HepG2 (cell line): ENCODE data around the gene TPX2. TPM values are rescaled to one million over a fixed set of nuclear protein-coding genes. Genes with fewer than 3 reads are reported as not detected.

Source experiments
- BHLHE40 ChIP-seq: IDR thresholded peaks from 2 replicates; pipeline ENCODE4 v1.6.1; 2011; ENCODE audit warnings: low read length, improper control_type of control experiment
- FOSL2 ChIP-seq: sonication (generic); formaldehyde crosslinking; IDR thresholded peaks from 2 replicates; pipeline ENCODE4 v1.4.0; 2020; ENCODE audit warnings: missing genetic modification reagents
- FOXP1 ChIP-seq, 2 experiments: fragments of 450-650 bp in 1 of 2; IDR thresholded peaks; 2 replicates each; pipeline ENCODE4 v1.6.1; 2017 to 2018; ENCODE audit warnings: antibody characterized with exemption in 1 of 2
- IRF9 ChIP-seq: sonication (generic); formaldehyde crosslinking; IDR thresholded peaks from 2 replicates; pipeline ENCODE4 v1.8.0; 2022; ENCODE audit warnings: missing genetic modification reagents, mild to moderate bottlenecking, borderline replicate concordance
- LRRFIP1 ChIP-seq: sonication (generic); formaldehyde crosslinking; conservative IDR thresholded peaks from 2 replicates; pipeline ENCODE4 v1.4.0; 2020; ENCODE audit warnings: missing genetic modification reagents
- MXD1 ChIP-seq: sonication (generic); formaldehyde crosslinking; IDR thresholded peaks from 2 replicates; pipeline ENCODE4 v1.4.0; 2020; ENCODE audit warnings: mild to moderate bottlenecking, missing genetic modification reagents
- NONO ChIP-seq, 2 experiments: fragments of 450-650 bp in 1 of 2; sonication (generic) in 1 of 2; formaldehyde crosslinking in 1 of 2; IDR thresholded peaks in 1 of 2; conservative IDR thresholded peaks in 1 of 2; 2 replicates each; pipeline versions ENCODE4 v1.6.1 to v1.8.0; 2017 to 2022; ENCODE audit warnings: mild to moderate bottlenecking in 1 of 2, missing genetic modification reagents in 1 of 2, moderate library complexity in 1 of 2
- PLSCR1 ChIP-seq: sonication (generic); formaldehyde crosslinking; IDR thresholded peaks from 2 replicates; pipeline ENCODE4 v1.5.0; 2020; ENCODE audit warnings: missing genetic modification reagents, mild to moderate bottlenecking, borderline replicate concordance
- SMAD1 ChIP-seq: sonication (generic); formaldehyde crosslinking; IDR thresholded peaks from 2 replicates; pipeline ENCODE4 v1.4.0; 2020; ENCODE audit warnings: missing genetic modification reagents, low read depth, mild to moderate bottlenecking, borderline replicate concordance
- SNAPC2 ChIP-seq: sonication (generic); formaldehyde crosslinking; IDR thresholded peaks from 2 replicates; pipeline ENCODE4 v1.8.1; 2022; ENCODE audit warnings: mild to moderate bottlenecking, missing genetic modification reagents
- SOX6 ChIP-seq, 2 experiments: fragments of 450-650 bp in 1 of 2; sonication (generic) in 1 of 2; formaldehyde crosslinking in 1 of 2; IDR thresholded peaks; 2 replicates each; pipeline versions ENCODE4 v1.4.0 to v1.6.1; 2017 to 2020; ENCODE audit warnings: antibody characterized with exemption in 1 of 2, mild to moderate bottlenecking in 1 of 2, missing genetic modification reagents in 1 of 2
- ZC3H13 ChIP-seq: sonication (generic); formaldehyde crosslinking; IDR thresholded peaks from 2 replicates; pipeline ENCODE4 v1.8.1; 2023; ENCODE audit warnings: mild to moderate bottlenecking, missing genetic modification reagents, moderate library complexity
- ZFP36L2 ChIP-seq: sonication (generic); formaldehyde crosslinking; IDR thresholded peaks from 2 replicates; pipeline ENCODE4 v1.4.0; 2020; ENCODE audit warnings: missing genetic modification reagents
- ZNF138 ChIP-seq: sonication (generic); formaldehyde crosslinking; IDR thresholded peaks from 2 replicates; pipeline ENCODE4 v1.5.0; 2020; ENCODE audit warnings: mild to moderate bottlenecking, low read depth, missing genetic modification reagents
- ZNF282 ChIP-seq: fragments of 450-650 bp; IDR thresholded peaks from 2 replicates; pipeline ENCODE4 v1.6.1; 2018; ENCODE audit not compliant: partially characterized antibody
- ZNF414 ChIP-seq: sonication (generic); formaldehyde crosslinking; IDR thresholded peaks from 2 replicates; pipeline ENCODE4 v1.5.0; 2020; ENCODE audit warnings: missing genetic modification reagents
- ZNF501 ChIP-seq: sonication (generic); formaldehyde crosslinking; IDR thresholded peaks from 2 replicates; pipeline ENCODE4 v1.5.1; 2020; ENCODE audit warnings: mild to moderate bottlenecking, moderate library complexity, missing genetic modification reagents
- ZNF574 ChIP-seq: sonication (generic); formaldehyde crosslinking; IDR thresholded peaks from 2 replicates; pipeline ENCODE4 v1.4.0; 2020; ENCODE audit warnings: missing genetic modification reagents
- ZNF746 ChIP-seq: sonication (generic); formaldehyde crosslinking; IDR thresholded peaks from 2 replicates; pipeline ENCODE4 v1.8.0; 2022; ENCODE audit warnings: mild to moderate bottlenecking, missing genetic modification reagents
- polyA plus RNA-seq, 8 experiments: library from polyadenylated mRNA; depleted of rRNA in 3 of 8; stranded (reverse) in 7 of 8; unstranded in 1 of 8; fragments of >200 nt; fragmentation: Illumina TruSeq in 4 of 8; extraction: Trizol in 4 of 8; gene quantifications; 2 replicates each; pipeline versions ENCODE4 v1.2.1 to v1.2.3, GENCODE V29; 2011 to 2016; ENCODE audit warnings: low read depth in 4 of 8, missing spikeins in 1 of 8, mixed read lengths in 1 of 8; ENCODE audit not compliant: insufficient read depth in 1 of 8
- total RNA-seq, 5 experiments: library from RNA; depleted of rRNA; stranded (reverse); fragments of >200 nt; fragmentation: Illumina TruSeq; extraction: Trizol; gene quantifications; 2 replicates each; pipeline ENCODE4 v1.2.3, GENCODE V29; 2016; ENCODE audit warnings: low read depth in 1 of 5

Gene TPX2
- total and polyA plus RNA-seq, 2 of the 13 experiments (the other 11 are each of a cell fraction or from before 2014, with no cell fraction given) = 34.3 to 124 TPM

GRCh38 chr20:31833130-31833930, 94.2 kb downstream of the TPX2 start (continued):
- TF ChIP-seq ZNF414 (peak; percentile 39; the same call in 1 of the 2 replicates), SOX6 (IDR thresholded peaks at IDR 0.05) (no peak), SOX6 (CRISPR knock-in tag; IDR thresholded peaks at IDR 0.05) (peak; percentile 27; the same call in 1 of the 2 replicates), ZNF746 (CRISPR knock-in tag) (no peak), BHLHE40 (peak; percentile 46), MXD1 (CRISPR knock-in tag) (0 out of 2 replicates have a peak, but pooled peaks have one; percentile 7), FOSL2 (CRISPR knock-in tag) (0 out of 2 replicates have a peak, but pooled peaks have one; percentile 13), SNAPC2 (CRISPR knock-in tag) (no peak), ZFP36L2 (CRISPR knock-in tag) (no peak), SMAD1 (CRISPR knock-in tag) (0 out of 2 replicates have a peak, but pooled peaks have one; percentile 30), PLSCR1 (CRISPR knock-in tag) (no peak), ZNF574 (CRISPR knock-in tag) (0 out of 2 replicates have a peak, but pooled peaks have one; percentile 18), ZNF282 (no peak), ZNF138 (CRISPR knock-in tag) (no peak), LRRFIP1 (CRISPR knock-in tag) (no peak), NONO (IDR thresholded peaks at IDR 0.05) (no peak), NONO (CRISPR knock-in tag; conservative IDR thresholded peaks at IDR 0.05) (no peak), IRF9 (peak; percentile 70; the same call in 1 of the 2 replicates), ZC3H13 (CRISPR knock-in tag) (no peak), ZNF501 (CRISPR knock-in tag) (no peak), FOXP1 (IDR thresholded peaks at IDR 0.05) (no peak), FOXP1 (CRISPR knock-in tag; IDR thresholded peaks at IDR 0.05) (no peak)
